ENCODE measurements around the gene PAK5.
"Not testable (repeated sequence)": the region's sequence is repeated elsewhere in the genome, so short reads cannot be mapped to it uniquely, and the experiment has no call there.

The PAK5 gene

DNA sequence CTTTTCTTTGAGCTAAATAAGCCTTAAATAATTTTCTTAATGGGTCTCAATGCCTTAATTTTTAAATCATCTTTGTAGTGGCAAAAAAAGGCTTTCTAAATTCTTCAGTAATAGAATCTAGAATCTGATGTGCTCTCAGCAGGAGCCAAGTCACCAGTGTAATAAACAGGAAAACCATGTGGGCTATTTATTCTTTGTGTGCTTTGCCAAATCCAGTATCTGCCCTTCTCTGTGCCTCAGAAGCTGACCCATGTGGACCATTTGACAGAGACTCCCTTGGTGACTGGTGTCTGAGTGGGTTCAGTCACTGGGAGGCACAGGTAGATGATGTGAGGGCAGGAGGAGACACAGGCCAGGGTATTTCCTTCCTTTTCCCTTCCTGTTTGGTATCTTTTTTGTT lies 152.9 kb downstream of the PAK5 start:
- DNase-seq (ENCODE audit: low spot score), result no peak

DNA sequence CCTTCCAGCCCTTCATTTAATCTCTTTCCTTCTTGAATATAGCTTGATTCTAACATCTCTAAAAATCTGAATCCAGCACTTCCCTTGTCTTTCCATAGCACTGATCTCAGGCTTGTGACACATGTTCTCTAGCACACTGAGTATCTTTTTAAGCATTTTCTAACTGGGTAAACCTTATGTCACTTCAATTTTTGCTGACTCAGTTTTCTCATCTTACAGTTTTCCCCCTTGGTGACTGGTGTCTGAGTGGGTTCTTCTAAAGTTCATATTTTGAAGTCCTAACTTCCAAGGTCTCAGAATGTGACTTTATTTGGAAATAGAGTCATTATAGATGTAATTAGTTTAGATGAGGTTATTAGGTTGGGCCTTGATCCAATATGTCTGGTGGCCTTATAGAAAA lies 153.9 kb downstream of the PAK5 start:
- DNase-seq (ENCODE audit: low spot score), result no peak

DNA sequence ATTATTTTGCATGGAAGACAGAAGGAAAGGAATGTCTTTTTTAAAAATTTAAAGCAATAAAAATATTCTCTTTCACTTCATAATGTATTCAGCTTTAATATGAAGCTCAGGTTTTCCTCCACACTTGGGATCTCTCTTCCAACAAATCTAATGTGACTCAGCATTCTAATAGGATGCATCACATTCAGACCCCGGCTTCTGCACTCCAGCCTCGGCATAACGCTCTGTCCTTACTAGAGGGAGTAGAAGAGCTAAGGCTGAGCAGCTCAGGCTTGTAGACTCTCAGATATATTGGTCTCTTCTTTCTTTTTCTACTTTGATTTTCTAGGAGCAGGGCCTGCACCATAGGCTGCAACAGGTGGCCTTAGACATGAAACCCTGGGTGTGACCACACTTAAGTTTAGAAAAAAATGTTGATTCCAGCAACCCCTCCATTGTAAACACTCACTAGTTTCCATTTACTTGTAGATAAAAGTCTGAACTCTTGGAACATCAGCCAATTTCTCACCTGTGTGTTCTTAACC lies 161.7 kb downstream of the PAK5 start:
- DNase-seq (ENCODE audit: low spot score), result no peak

DNA sequence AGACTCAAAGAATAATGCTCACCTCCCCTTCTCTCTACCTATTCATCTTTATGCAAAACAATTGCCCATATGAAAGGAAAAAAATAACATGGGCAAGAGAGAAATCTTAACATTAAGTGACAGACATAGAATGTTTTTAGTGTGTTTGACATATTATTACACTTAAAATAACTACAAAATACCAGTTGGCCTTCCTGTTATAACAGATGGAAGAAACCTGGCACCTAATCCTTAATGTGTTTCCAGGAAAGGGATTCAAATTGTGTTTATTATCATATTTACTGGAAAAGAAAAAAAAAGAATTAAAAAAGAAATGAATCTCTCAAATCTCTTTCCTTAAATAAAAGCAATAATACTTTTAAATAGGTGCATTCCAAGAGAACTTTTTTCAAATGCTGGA lies 165.9 kb downstream of the PAK5 start:
- no peak for DNase-seq (ENCODE audit: low spot score)

DNA sequence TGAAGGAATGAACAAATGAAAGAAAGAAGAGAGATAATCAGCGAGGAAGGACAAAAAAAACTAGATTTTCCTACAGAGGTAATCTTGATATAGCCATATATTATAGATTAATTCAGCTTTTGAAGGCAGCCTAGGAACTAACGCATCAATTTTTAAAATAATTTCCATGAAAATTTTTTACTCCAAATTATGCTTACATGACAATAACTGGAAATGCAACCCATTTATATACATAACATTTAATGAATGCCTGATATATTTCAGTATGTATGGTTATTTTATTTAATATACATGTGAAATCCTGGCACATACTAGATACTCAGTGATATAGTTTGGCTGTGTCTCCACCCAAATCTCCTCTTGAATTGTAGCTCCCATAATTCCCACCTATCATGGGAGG lies 166.8 kb downstream of the PAK5 start:
- DNase-seq (ENCODE audit: low spot score), result no peak

DNA sequence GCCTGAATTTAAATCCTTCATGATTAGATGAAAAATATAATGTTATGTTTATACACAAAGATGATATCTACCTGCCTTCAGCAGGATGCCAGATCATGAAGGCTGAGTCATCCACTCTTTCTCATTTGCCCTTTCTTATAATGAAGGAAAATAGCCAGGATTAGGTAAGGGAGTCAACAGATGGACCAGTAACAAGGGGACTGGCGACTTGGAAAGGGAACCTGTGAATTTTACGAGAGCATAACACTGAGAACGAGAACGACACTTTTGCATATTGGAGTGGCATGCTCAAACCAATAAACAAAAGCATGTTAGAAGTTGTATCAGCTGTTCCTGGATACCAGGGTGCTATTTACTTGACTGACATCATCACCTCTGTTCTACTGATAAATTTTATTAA lies 170.5 kb downstream of the PAK5 start:
- no peak for DNase-seq (ENCODE audit: low spot score)

DNA sequence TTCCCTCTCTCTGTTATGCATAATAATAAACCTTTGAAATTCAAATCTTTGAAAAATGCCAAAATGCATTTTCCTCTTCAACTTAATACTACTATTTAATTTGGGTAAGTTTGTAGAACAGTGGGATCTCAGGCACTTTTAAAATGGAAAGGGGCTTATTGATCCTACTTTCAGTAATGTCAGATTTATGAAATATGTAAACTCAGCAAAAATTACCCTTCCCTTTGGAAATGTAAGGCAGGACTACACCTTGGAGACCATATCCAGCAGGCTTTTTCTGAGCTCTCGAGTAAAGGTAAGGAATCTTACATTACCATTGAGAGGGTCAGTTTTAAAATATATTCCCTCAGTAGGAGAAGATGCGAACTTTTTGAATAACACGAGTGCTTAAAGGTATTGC lies 175.5 kb downstream of the PAK5 start:
- no peak for DNase-seq (ENCODE audit: low spot score)

DNA sequence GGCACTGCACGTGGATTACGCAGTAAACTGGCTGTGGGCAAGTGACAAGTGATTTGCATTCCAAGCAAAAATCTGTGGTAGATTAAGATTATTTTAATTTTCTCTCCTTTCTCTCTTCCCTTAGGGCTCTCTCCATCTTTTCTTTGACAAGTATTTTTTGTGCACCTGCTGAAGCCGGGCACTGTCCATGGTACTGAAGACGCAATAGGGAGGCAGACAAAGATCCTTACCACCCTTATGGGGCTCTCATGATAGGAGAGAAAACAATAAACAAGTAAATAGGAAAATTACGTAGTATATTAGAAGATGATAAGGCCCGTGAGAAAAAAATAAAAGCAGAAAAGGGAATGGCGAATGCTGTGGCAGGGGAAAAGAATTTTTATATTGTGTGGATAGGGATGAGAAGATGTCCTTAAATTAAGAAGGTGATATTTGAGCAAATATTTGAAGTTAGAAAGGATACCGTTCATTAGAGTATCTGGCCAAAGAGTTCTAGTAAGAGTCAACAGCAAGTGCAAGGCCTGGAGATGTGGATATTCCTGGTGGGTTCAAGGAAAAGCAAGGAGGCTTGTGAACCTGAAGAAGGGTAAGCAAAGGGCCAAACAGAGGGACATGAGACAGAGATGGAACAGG lies 178.5 kb downstream of the PAK5 start:
- no peak for DNase-seq (ENCODE audit: low spot score)

DNA sequence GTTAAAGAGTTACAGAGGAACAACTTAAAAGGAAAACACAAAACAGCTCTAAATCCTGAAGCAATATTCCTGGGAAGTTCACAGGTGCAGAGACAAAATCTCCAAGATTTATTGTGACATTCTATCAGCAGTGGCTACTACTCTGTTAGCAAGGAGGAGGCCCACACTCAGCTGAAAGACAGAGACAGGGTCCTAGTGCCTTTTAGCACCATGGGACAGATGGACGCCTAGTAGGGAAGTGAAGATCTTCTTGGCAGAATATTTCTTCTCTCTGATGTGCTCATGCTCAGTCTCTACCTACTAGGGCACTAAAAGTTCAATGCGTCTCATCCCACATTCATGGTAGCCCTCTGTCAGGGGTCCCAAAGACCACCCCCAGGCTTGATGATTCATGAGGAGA lies 191.1 kb downstream of the PAK5 start:
- no peak for DNase-seq (ENCODE audit: low spot score)

DNA sequence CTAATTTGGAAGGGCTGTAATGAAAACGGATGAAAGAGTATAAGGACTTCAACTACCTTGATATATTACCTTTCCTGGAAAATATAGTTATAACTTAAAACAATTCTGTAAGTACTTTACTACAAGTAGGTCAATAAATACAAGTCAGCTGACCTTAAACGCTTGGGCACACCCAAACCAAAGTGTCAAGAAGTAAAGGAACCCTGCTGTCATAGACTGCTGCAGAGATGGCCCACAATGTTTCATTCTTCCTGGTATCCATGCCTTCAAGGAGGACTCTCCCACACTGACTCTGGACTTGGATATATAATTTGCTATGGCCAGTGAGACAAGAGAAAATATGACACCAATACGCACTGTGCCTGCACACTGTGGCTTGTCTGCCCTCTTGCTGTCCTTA lies 192.5 kb downstream of the PAK5 start:
- no peak for DNase-seq (ENCODE audit: low spot score)

DNA sequence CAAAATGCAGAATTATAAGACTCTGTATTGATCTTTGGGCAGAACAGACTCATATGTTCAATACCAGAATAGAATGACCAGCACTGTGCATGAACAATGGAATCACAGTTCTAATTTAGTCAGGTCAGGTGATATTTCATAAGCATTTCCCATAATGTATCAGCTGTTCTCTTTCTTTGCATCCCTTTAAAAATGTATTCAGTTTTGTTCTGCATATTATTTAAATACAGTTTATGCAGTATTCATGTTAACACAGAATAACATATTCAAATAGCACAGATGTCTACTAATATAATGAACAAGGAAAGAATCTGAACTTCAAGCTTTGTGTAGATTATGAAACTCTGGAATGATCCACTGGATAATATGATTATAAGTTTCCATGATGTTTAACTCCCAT lies 196.0 kb downstream of the PAK5 start:
- DNase-seq (ENCODE audit: low spot score), result no peak

DNA sequence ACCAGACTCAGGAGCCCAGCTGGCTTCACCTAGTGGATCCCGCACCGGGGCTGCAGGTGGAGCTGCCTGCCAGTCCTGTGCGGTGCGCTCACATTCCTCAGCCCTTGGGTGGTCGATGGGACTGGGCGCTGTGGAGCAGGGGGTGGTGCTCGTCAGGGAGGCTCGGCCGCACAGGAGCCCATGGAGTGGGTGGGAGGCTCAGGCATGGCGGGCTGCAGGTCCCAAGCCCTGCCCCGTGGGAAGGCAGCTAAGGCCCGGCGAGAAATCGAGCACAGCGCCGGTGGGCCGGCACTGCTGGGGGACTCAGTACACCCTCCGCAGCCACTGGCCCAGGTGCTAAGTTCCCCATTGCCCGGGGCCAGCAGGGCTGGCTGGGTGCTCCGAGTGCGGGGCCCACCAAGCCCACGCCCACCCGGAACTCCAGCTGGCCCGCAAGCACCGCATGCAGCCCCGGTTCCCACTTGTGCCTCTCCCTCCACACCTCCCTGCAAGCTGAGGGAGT lies 197.3 kb downstream of the PAK5 start:
- not testable (repeated sequence) for DNase-seq (ENCODE audit: low spot score)

DNA sequence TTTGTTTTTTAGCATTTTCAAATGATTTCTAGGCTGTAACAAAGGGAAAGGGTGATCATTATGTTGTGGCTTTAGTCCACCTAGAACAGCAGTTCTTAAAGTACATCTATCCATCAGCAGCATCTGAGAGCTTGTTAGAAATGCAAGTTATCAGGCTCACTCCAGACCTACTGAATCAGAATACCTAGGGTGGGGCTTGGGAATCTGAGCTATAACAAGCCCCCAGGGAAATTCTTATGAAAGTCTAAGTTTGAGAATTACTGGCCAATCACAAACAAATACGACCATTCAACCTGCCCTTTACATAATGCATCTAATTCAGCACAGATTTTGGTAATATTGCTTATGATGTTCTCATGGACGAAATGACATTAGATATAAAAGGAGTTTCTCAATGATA lies 201.0 kb downstream of the PAK5 start:
- DNase-seq (ENCODE audit: low spot score), result no peak

DNA sequence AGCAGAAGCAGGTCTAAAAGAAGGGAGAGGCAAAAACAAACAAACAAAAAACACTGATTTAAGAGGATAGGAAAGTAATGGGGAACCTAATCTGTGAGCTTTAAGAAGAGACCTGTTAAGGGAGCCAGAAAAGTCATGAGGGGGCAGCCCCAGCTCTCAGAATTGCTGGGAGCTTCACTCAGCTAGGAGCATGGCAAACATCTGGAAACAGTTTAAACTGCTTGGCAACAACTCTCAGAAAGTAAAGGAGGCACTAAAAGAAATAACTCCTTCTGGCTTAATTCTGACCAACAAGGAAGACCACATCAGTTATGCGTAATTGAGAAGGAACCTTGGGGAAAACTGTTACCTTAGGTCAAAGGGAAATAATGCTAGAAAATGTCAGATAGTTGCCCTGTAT lies 203.1 kb downstream of the PAK5 start:
- DNase-seq (ENCODE audit: low spot score), result no peak

DNA sequence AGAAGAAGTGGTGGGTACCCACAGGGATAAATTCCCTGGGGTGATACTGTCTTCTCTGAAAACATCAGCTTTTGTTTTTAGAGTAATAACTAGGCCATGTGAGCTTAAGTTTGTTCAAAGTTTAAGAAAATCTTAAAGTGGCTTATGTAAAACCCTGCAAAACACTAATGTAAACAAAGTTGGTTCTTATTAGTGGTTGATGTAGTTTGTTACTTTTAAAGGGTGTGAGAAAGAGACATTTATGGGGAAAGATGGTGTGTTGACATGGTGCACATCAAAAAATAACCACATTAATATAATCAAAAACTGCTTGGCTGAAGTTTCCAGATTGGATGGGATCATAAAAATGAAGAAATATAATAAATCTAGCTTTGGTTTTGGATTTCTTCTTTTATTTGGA lies 204.5 kb downstream of the PAK5 start:
- no peak for DNase-seq (ENCODE audit: low spot score)

DNA sequence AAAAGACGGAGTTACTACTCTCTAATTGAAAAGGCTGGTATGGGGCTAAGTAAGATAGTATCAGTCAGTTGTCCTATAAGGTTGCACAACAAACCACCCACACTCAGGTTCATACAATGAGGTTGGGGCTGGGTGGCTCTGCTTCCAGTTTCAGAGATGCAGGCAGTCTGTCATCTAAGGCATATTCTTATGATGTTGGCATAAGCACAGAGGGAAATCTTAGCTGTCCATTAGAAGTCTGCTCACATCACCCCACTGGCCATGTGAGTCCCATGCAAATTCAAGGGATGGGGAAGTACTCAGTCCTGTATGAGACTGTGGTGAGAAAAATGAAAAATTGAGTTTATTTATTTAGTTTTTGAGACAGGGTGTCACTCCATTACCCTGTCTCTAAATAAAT lies 205.9 kb downstream of the PAK5 start:
- no peak for DNase-seq (ENCODE audit: low spot score)

DNA sequence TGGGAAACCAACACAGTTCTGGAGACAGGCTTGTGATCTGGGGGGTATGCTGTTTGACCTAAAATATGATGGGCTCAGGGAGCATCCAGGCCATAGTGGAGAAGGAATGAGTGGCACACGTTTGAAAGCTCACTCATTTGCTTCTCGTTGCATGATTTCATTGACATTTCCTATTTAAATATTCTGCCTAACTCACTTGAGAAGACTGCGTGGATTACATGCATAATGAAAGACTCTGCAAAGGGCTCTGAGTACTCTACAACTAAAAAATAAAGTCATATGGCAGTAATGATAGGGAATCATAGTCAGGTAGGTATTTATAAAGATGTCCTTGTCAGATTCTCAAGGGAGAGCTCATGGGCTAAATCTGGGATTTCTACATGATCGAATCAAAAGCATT lies 206.6 kb downstream of the PAK5 start:
- no peak for DNase-seq (ENCODE audit: low spot score)

DNA sequence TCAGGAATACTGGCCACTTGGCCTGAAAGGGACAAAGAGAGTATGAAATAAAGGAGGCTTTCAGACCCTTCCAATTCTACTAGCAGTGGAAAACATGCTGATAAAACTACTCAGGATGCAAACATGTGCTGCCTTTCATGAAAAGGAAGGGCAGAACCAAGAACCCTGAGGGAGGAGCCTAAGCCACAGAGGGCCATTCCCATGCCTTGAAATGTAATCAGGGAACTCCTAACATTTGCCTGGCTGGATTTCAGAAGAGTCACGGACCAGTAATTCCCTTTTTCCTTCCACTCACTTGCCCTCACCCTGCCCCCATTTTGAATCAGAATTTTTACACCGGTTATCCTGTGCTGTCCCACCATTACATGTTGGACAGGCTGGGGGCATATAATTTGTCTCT lies 208.3 kb downstream of the PAK5 start:
- DNase-seq (ENCODE audit: low spot score), result no peak

DNA sequence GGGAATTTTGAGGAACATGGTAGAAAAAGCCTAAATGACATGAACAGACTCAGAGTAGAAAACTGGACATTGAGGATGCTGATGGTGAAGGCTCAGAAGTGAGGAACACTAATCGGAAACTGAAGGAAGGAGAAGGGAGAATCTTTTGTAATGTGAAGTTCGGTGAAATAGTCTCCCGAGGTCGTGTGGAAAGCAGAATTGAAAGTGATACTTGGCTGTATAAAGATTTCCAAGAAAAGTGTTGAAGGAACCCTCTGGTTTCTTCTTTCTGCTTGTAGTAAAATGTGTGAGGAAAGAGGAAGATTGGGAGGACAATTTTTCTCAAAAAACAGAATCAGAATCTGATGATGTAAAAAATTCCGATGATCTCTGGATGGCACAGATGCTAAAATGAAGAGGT lies 209.0 kb downstream of the PAK5 start:
- DNase-seq (ENCODE audit: low spot score), result no peak

DNA sequence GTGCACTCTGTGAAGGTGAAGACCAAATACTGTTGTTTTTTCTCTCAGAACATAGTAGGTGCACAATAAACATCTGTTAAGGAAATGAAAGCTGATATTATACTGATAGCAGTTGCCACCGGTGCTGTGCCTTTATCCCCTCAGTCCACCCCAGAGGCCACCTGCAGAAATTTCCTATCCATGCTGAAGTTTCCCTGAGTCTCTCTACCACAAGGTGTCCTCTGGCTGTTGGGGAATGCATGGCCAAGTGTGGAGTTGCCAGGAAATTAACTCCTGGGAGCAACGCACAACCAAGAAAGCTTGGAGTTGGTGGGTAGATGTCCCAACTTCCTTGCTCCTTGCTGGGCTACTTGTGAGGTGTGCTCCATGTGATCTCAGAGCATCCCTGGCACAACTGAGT lies 210.3 kb downstream of the PAK5 start:
- DNase-seq (ENCODE audit: low spot score), result no peak

DNA sequence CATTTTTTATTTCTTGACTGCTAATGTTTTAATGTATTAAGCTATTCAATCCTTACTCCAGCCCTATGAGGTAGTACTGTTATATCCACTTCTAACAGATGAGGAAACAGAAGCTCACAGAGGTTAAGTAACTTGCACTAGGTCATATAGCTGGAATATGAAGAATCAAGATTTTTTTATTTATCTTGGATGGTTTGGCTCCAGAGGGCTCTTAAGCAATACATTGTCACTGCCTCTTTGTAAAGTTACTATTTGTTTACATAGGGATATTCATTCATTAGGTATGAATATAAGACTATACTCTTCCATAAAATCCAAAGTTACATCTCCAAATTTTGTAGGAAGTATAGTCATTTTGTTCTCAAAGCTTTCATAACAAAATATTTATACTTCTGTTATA lies 210.7 kb downstream of the PAK5 start:
- DNase-seq (ENCODE audit: low spot score), result no peak

DNA sequence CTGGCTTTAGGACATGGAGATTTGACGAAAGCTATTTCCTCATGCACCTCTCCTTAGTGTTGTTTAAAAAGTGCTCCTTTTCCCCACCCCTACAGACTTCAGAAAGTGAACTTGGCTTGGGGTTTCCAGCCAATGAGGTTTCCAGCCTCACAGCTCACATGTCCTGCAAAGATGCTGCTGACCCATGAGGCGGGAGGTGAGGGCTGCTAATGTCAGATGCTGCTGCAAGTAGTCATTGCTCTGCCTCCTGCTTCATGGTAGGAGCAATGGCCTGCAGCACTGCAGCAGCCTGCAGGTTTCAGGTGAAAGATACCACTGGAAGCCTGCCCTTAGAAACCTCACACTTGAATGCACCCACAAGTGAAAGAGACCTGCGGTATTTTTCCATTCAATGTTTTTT lies 211.7 kb downstream of the PAK5 start:
- no peak for DNase-seq (ENCODE audit: low spot score)

DNA sequence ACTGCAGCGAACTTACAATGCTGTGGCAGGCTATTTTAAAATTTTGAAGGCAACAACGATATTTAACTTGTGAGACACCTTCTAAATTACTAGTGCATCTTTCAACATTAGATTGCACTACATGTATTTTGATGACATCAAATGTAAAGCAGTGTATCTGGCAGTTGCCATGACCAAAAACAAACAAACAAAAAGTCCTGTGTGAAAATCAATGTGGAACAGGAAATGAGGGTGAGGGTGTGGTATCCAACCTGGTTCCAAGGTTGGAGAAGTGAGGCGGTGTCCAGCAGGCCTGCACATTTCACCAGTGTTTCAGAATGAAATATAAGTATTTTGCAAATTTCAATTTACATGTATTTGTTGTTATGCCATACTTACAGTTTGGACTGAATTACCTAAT lies 212.5 kb downstream of the PAK5 start:
- DNase-seq (ENCODE audit: low spot score), result no peak

DNA sequence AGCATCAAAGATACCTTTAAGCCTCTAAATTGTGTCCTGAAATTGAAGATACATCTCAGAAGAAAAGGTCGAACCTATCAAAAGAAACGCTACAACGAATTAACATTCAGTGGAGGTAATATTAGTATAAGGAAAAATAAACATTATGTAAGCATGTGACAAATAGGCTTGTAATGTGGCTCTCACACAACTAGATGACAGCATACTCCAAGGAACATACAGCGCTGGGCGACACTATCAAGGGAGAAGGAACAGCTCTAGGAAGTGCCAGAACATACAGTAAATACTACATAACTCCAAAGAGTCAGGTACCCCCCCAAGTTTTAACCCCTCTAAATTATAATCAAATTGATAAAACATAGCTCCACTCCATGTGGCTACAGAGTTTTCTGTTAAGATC lies 220.9 kb downstream of the PAK5 start:
- DNase-seq (ENCODE audit: low spot score), result peak; percentile 46

Data from SK-N-DZ (cell line).